CD4-positive, alpha-beta T cell (primary cell): ENCODE data around the gene ASH1L. TPM values are rescaled to one million over a fixed set of nuclear protein-coding genes. Genes with fewer than 3 reads are reported as not detected.
A peak's percentile ranks its signal among the peaks of the same experiment; 100 is the strongest.

Experiments used
- ATAC-seq: fragments of 200-7000 bp; cut with Tn5 transposase; one replicate; pipeline ENCODE4 v1.10.0; 2022; ENCODE audit warnings: mild to moderate bottlenecking; ENCODE audit not compliant: poor library complexity
- CTCF ChIA-PET: fragments of 350-600 bp; sonication (Branson Sonifier 250); formaldehyde crosslinking; loops from one replicate; lab custom pipeline; 2021; ENCODE audit warnings: antibody characterized with exemption, inconsistent platforms; lab: Charles Lee
- POLR2A ChIA-PET: fragments of 350-600 bp; sonication (Branson Sonifier 250); formaldehyde crosslinking; loops from one replicate; lab custom pipeline; 2021; ENCODE audit warnings: antibody characterized with exemption, inconsistent platforms; lab: Charles Lee
- DNase-seq, 14 experiments: peaks; one replicate each; pipeline ENCODE4 v3.0.0-alpha.2; 2013 to 2020; ENCODE audit warnings: mixed read lengths in 2 of 14
- H3K27ac ChIP-seq, 2 donors: one replicate each; pipeline versions ENCODE4 v1.5.1 to v1.7.0; 2013; ENCODE audit warnings: low read length in 2 of 2, low read depth in 1 of 2, mild to moderate bottlenecking in 1 of 2
- H3K27me3 ChIP-seq, 2 experiments: 1 replicate in 1 of 2; 2 replicates in 1 of 2; pipeline versions ENCODE4 v1.6.1 to v1.7.0; 2013; ENCODE audit warnings: low read length in 2 of 2, control low read depth in 1 of 2, mild to moderate bottlenecking in 1 of 2, moderate library complexity in 1 of 2; ENCODE audit not compliant: insufficient read depth in 2 of 2, control insufficient read depth in 1 of 2
- H3K36me3 ChIP-seq: one replicate; pipeline ENCODE4 v1.6.1; 2013; ENCODE audit warnings: low read length, control low read depth; ENCODE audit not compliant: insufficient read depth
- H3K4me1 ChIP-seq: one replicate; pipeline ENCODE4 v1.6.1; 2013; ENCODE audit warnings: low read length, control low read depth; ENCODE audit not compliant: insufficient read depth
- H3K4me3 ChIP-seq: one replicate; pipeline ENCODE4 v1.5.1; 2013; ENCODE audit warnings: mild to moderate bottlenecking, low read length, moderate library complexity
- H3K9me3 ChIP-seq, 2 experiments: 1 replicate in 1 of 2; 2 replicates in 1 of 2; pipeline versions ENCODE4 v1.6.1 to v1.7.0; 2013; ENCODE audit warnings: low read length in 2 of 2, mild to moderate bottlenecking in 2 of 2, control low read depth in 1 of 2, moderate library complexity in 1 of 2; ENCODE audit not compliant: control insufficient read depth in 1 of 2, insufficient read depth in 1 of 2
- H3K27ac Mint-ChIP-seq: one replicate; pipeline ENCODE4 v1.8.0; 2020; ENCODE audit warnings: mixed read lengths
- H3K27me3 Mint-ChIP-seq: one replicate; pipeline ENCODE4 v1.8.0; 2021; ENCODE audit warnings: mixed read lengths
- H3K36me3 Mint-ChIP-seq: one replicate; pipeline ENCODE4 v1.8.0; 2021; ENCODE audit warnings: low read depth, mixed read lengths
- H3K4me1 Mint-ChIP-seq: one replicate; pipeline ENCODE4 v1.8.0; 2021; ENCODE audit warnings: low read depth, mixed read lengths
- H3K4me3 Mint-ChIP-seq: one replicate; pipeline ENCODE4 v1.8.0; 2020; ENCODE audit warnings: mild to moderate bottlenecking, mixed read lengths
- H3K9me3 Mint-ChIP-seq: one replicate; pipeline ENCODE4 v1.8.0; 2020; ENCODE audit warnings: mixed read lengths
- CTCF ChIP-seq: fragments of 200-600 bp; IDR thresholded peaks from one replicate; pipeline ENCODE4 v1.8.0; 2022; ENCODE audit warnings: antibody characterized with exemption, mild to moderate bottlenecking
- intact Hi-C, 2 experiments: fragments of 100-400 bp; cut with DNase I in 1 of 2; cut with micrococcal nuclease in 1 of 2; formaldehyde crosslinking; loops; one replicate each; pipeline versions ENCODE4 v1.15.1 to v1.9.0; 2023 to 2025; cut with DNase I, micrococcal nuclease
- total RNA-seq, 174 experiments: library from RNA in 2 of 174; stranded (reverse) in 2 of 174; gene quantifications; one replicate each; pipeline ENCODE4 v1.2.3 and lab custom pipeline; 2021 to 2026

The ASH1L gene
- total RNA-seq, 2 experiments from 2014 or later: 71.0 to 72.8 TPM

DNA sequence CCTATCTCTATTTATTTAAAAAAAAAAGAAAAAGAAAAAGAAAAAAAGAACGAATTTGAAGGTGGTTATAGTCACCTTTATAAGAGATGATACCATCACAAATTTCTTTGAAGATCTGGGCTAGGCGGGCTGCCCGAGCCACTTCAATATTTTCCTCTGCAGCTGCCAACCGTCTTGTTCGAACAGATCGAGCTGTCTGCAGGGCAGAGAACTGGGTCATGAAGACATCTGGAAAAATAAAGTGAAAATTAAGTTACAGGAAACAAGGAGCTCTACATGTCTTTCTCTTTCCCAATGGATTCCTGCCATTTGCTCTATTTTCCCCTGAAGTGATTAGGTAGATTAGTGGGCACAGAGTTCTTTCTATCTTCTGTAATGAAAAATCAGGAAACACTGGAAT lies 210.0 kb downstream of the ASH1L start:
- H3K27ac ChIP-seq: no peak overlapping the region

DNA sequence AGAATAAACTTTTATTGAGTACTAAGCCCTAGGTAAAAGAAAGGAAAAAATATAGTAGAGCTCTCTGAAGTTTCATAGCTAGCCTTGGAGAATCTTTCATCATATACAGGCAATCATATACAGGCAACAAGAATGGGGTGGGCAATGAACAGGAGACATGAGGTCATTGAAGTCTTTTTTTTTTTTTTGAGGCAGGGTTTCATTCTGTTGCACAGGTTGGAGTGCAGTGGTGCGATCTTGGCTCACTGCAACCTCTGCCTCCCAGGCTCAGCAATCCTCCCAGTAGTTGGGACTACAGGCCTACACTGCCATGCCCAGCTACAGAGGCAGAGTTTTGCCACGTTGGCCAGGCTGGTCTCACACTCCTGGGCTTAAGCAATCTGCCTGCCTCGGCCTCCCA lies 219.8 kb downstream of the ASH1L start:
- H3K27ac Mint-ChIP-seq: no peak overlapping the region
- POLR2A ChIA-PET: interaction anchor here (0.9 kb wide), 2 partner anchors 9 to 92 kb away, joined by 3 read pairs; no protein-coding TSS in a partner anchor
- peaks cover 94% of the 10 kb centered on the region for H3K36me3 Mint-ChIP-seq

More for the DNA sequence above, 210.0 kb downstream of the ASH1L start:
- Mint-ChIP-seq H3K27me3 (no peaks in the 10 kb centered on the region), H3K36me3 (peaks cover 87% of the 10 kb centered on the region), H3K4me3 (no peak overlapping the region), H3K4me1 (no peaks in the 10 kb centered on the region), H3K9me3 (no peaks in the 10 kb centered on the region), H3K27ac (no peak overlapping the region)
- H3K9me3 ChIP-seq: no peaks in the 10 kb centered on the region
- intact Hi-C loops: loop anchor here in 1 of 2 experiments (10.0 kb wide), 1 partner anchor 242 kb away; no protein-coding TSS in a partner anchor
- TF ChIP-seq CTCF: no peak
- DNase-seq (no peak), ATAC-seq (no peak)
- H3K4me1 ChIP-seq: no peaks in the 10 kb centered on the region
- ChIA-PET POLR2A (no interaction called here), CTCF (interaction anchor here (1.4 kb wide), 1 partner anchor 102 kb away, joined by 6 read pairs; no protein-coding TSS in a partner anchor)
- peaks cover 83% of the 10 kb centered on the region for H3K36me3 ChIP-seq
- H3K4me3 ChIP-seq: no peak overlapping the region
- H3K27me3 ChIP-seq: no peaks in the 10 kb centered on the region

DNA sequence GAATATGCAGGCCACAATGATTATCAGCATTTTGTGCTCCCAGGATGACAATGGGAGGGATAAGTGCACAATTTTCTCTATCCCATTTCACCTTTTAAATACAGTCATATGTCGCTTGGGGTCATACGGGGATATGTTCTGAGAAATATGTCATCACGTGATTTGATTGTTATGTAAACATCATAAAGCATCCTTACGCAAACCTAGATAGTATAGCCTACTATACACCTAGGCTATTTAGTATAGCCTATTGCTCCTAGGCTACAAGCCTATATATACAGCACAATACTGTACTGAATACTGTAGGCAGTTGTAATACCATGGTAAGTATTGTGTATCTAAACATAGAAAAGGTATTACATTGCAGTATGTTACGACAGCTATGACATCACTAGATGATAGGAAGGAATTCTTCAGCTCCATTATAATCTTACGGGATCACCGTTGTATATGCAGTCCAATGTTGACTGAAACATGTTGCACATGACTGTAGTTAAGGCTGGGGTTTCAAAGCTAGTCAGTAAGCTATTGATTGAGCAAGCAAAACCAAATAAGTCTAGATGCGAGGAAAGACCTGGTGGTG lies 223.0 kb downstream of the ASH1L start:
- H3K27me3 ChIP-seq: no peaks in the 10 kb centered on the region
- H3K4me1 ChIP-seq: no peaks in the 10 kb centered on the region
- H3K4me3 ChIP-seq: no peak overlapping the region
- H3K27ac Mint-ChIP-seq: peak overlapping the region; percentile 24
- no peak overlapping the region for H3K27ac ChIP-seq
- POLR2A ChIA-PET: no interaction called here
- no peaks in the 10 kb centered on the region for H3K27me3 Mint-ChIP-seq
- no peak for TF ChIP-seq CTCF
- CTCF ChIA-PET: interaction anchor here (1.2 kb wide), 1 partner anchor 15 kb away, joined by 3 read pairs; no protein-coding TSS in a partner anchor
- H3K36me3 ChIP-seq: peaks cover 82% of the 10 kb centered on the region
- H3K36me3 Mint-ChIP-seq: peaks cover 88% of the 10 kb centered on the region
- no peaks in the 10 kb centered on the region for H3K4me1 Mint-ChIP-seq
- DNase-seq (no peak), ATAC-seq (no peak)
- no peaks in the 10 kb centered on the region for H3K9me3 ChIP-seq
- H3K4me3 Mint-ChIP-seq: no peak overlapping the region
- H3K9me3 Mint-ChIP-seq: no peaks in the 10 kb centered on the region
- intact Hi-C loops: loop anchor here in 1 of 2 experiments (10.0 kb wide), 1 partner anchor 395 kb away; no protein-coding TSS in a partner anchor

More for the DNA sequence above, 219.8 kb downstream of the ASH1L start:
- H3K4me3 ChIP-seq: no peak overlapping the region
- no peak overlapping the region for H3K4me3 Mint-ChIP-seq
- no peaks in the 10 kb centered on the region for H3K4me1 Mint-ChIP-seq
- H3K9me3 Mint-ChIP-seq: no peaks in the 10 kb centered on the region
- no peaks in the 10 kb centered on the region for H3K4me1 ChIP-seq
- TF ChIP-seq CTCF: no peak
- no peak overlapping the region for H3K27ac ChIP-seq
- H3K27me3 Mint-ChIP-seq: no peaks in the 10 kb centered on the region
- no peak for ATAC-seq
- intact Hi-C loops: no loop called here
- no peak for DNase-seq
- peaks cover 78% of the 10 kb centered on the region for H3K36me3 ChIP-seq
- no peaks in the 10 kb centered on the region for H3K27me3 ChIP-seq
- CTCF ChIA-PET: interaction anchor here (1.3 kb wide), 1 partner anchor 92 kb away, joined by 4 read pairs; no protein-coding TSS in a partner anchor
- no peaks in the 10 kb centered on the region for H3K9me3 ChIP-seq
